ENCODE measurements around the gene PON3.

Gene PON3

GRCh38 chr7:95396136-95397032 lies at the start of gene PON3:
PON3 (minus strand) TSS chr7:95396375; CDS start chr7:95396350, 25 bp downstream.
- DNase-seq = no peak

- no peak for DNase-seq
Observed at GRCh38 chr7:95444796-95445195, 48.6 kb upstream of the PON3 start.

- DNase-seq = no peak
Observed at GRCh38 chr7:95441042-95441823, 45.1 kb upstream of the PON3 start.

- no peak for DNase-seq
Observed at GRCh38 chr7:95440394-95441038, 44.3 kb upstream of the PON3 start.

GRCh38 chr7:95436407-95436806 lies 40.2 kb upstream of the PON3 start:
- no peak for DNase-seq

- DNase-seq = no peak
Observed at GRCh38 chr7:95435422-95435780, 39.2 kb upstream of the PON3 start.

- no peak for DNase-seq
Observed at GRCh38 chr7:95434557-95435421, 38.6 kb upstream of the PON3 start, which contains the start of gene PON2. PON2 (minus strand) TSS chr7:95435028; CDS start chr7:95434951, 77 bp downstream.

- DNase-seq = no peak
Observed at GRCh38 chr7:95433952-95434556, 37.9 kb upstream of the PON3 start.

- DNase-seq = no peak
Observed at GRCh38 chr7:95433129-95433528, 37.0 kb upstream of the PON3 start.

- no peak for DNase-seq
Observed at GRCh38 chr7:95432606-95433005, 36.4 kb upstream of the PON3 start.

GRCh38 chr7:95430864-95431263 lies 34.7 kb upstream of the PON3 start:
- no peak for DNase-seq

- DNase-seq = no peak
Observed at GRCh38 chr7:95429241-95429990, 33.2 kb upstream of the PON3 start.

- no peak for DNase-seq
Observed at GRCh38 chr7:95427914-95428516, 31.8 kb upstream of the PON3 start.

GRCh38 chr7:95427166-95427565 lies 31.0 kb upstream of the PON3 start:
- no peak for DNase-seq

GRCh38 chr7:95425694-95426093 lies 29.5 kb upstream of the PON3 start:
- DNase-seq = no peak

- no peak for DNase-seq
Observed at GRCh38 chr7:95424716-95425115, 28.5 kb upstream of the PON3 start.

GRCh38 chr7:95421847-95422444 lies 25.8 kb upstream of the PON3 start:
- DNase-seq = no peak

GRCh38 chr7:95421000-95421846 lies 25.0 kb upstream of the PON3 start:
- no peak for DNase-seq

GRCh38 chr7:95412075-95412474 lies 15.9 kb upstream of the PON3 start:
- no peak for DNase-seq
